Measurements from ENCODE around the gene COG3.

- no peak for TF ChIP-seq POLR2A (IDR thresholded peaks at IDR 0.05; ENCODE audit: low read depth, low read length)
- no peak for TF ChIP-seq POLR2AphosphoS5 (IDR thresholded peaks at IDR 0.05; ENCODE audit: low read depth, low read length)
- no peak for TF ChIP-seq TAF1 (IDR thresholded peaks at IDR 0.05; ENCODE audit: low read depth, low read length)
- TF ChIP-seq SPI1 (IDR thresholded peaks at IDR 0.05; ENCODE audit: low read depth, low read length), result no peak
- TF ChIP-seq POU2F2 (IDR thresholded peaks at IDR 0.05; ENCODE audit: low read depth, low read length), result no peak
- no peak for TF ChIP-seq PAX5 (IDR thresholded peaks at IDR 0.05; ENCODE audit: insufficient read depth, low read length, severe bottlenecking)
These were observed 75.5 kb downstream of the COG3 start for GRCh38 chr13:45540195-45540594.
